ENCODE measurements around the gene GNG3.
A peak's percentile ranks its signal among the peaks of the same experiment; 100 is the strongest.
"Not testable (repeated sequence)": the region's sequence is repeated elsewhere in the genome, so short reads cannot be mapped to it uniquely, and the experiment has no call there.

The GNG3 gene

DNA sequence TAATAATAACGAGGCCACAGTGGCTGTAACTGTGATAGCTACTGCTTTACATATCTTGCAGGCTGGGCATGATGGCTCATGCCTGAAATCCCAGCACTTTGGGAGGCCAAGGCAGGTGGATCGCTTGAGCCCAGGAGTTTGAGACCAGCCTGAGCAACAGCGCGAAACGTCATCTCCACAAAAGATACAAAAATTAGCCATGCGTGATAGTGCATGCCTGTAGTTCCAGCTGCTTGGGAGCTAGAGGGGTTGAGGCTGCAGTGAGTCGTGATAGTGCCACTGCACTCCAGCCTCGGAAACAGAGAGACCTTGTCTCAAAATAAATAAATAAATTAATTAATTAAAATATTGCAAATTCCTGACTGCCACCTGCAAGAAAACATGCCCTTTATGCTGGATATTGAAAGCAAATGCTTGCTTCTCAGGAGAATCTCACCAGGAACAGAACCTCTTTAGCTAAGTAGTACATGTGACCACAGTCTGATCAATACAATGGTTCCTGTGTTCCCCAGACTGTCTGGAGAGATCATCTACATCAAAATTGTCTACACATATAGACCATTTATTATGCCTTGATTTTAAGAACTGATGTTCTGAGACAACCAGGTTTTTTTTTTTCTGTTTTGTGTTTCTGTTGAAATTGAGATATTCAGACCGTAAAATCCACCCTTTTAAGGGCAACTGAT is 40.1 kb downstream of the GNG3 start:
- no peaks in the 10 kb centered on the region for H3K27me3 ChIP-seq (ENCODE audit: control insufficient read depth, insufficient read depth, low read length)
- no peaks in the 10 kb centered on the region for H3K36me3 ChIP-seq (ENCODE audit: control insufficient read depth, insufficient read depth, low read length)
- H3K27ac ChIP-seq = no peak overlapping the region
- no peak overlapping the region for H3K9ac ChIP-seq
- no peaks in the 10 kb centered on the region for H3K9me3 ChIP-seq (ENCODE audit: control insufficient read depth, low read length)
- no peak overlapping the region for H3K4me2 ChIP-seq (ENCODE audit: low read length)
- H3K4me3 ChIP-seq (ENCODE audit: low read depth, low read length) = no peak overlapping the region
- no peaks in the 10 kb centered on the region for H3K4me1 ChIP-seq
- H2AFZ ChIP-seq = no peak overlapping the region
- no peaks in the 10 kb centered on the region for H3K79me2 ChIP-seq
- TF ChIP-seq, protein P1, sequence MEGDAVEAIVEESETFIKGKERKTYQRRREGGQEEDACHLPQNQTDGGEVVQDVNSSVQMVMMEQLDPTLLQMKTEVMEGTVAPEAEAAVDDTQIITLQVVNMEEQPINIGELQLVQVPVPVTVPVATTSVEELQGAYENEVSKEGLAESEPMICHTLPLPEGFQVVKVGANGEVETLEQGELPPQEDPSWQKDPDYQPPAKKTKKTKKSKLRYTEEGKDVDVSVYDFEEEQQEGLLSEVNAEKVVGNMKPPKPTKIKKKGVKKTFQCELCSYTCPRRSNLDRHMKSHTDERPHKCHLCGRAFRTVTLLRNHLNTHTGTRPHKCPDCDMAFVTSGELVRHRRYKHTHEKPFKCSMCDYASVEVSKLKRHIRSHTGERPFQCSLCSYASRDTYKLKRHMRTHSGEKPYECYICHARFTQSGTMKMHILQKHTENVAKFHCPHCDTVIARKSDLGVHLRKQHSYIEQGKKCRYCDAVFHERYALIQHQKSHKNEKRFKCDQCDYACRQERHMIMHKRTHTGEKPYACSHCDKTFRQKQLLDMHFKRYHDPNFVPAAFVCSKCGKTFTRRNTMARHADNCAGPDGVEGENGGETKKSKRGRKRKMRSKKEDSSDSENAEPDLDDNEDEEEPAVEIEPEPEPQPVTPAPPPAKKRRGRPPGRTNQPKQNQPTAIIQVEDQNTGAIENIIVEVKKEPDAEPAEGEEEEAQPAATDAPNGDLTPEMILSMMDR (IDR thresholded peaks at IDR 0.05) = no peak

DNA sequence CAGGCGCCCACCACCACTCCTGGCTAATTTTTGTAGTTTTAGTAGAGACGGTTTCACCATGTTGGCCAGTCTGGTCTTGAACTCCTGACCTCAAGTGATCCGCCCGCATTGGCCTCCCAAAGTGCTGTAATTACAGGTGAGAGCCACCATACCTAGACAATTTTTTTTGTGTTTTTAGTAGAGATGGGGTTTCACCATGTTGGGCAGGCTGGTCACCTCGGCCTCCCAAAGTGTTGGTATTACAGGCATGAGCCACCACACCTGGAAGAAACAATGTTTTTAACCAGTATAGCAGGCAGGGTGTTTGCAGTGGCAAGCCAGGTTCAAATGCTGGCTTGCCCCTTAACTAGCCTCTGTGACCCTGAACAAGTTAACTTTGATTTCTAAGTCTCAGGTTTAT is 42.5 kb downstream of the GNG3 start:
- not testable (repeated sequence) for H3K27me3 ChIP-seq (ENCODE audit: control insufficient read depth, insufficient read depth, low read length); H3K27ac ChIP-seq; H2AFZ ChIP-seq; H3K36me3 ChIP-seq (ENCODE audit: control insufficient read depth, insufficient read depth, low read length); H3K79me2 ChIP-seq; H3K9ac ChIP-seq; H3K9me3 ChIP-seq (ENCODE audit: control insufficient read depth, low read length); H3K4me2 ChIP-seq (ENCODE audit: low read length); H3K4me1 ChIP-seq; H3K4me3 ChIP-seq (ENCODE audit: low read depth, low read length)

DNA sequence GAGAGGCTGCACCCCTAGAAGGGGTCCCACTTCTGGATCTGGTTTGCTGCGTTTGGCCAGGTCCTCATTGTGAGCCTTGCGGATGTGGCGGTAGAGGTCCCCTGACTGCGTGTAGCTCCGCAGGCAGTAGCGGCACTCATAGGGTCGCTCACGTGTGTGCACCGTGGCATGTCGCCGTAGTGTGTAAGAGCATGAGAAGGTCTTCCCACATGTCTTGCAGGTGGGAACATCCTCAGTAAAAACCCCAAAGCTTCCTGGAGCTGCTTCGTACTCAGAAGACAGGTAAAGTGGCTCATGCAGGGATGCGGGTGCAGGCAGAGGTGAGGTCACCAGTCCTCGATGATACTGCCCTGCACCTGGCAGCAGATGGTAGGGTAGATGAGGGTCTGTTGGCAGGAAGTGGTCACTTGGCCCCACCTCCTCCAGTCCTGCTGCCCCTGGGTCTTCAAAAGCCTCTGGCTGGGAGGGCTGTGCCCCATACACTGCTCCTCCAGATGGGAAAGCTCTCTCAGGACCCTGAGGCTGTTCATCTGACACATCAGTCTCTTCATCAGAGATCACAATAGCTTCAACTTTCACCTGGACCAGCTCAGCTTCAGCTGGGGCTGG is 44.8 kb downstream of the GNG3 start:
- no peaks in the 10 kb centered on the region for H3K4me1 ChIP-seq
- no peak overlapping the region for H3K4me2 ChIP-seq (ENCODE audit: low read length)
- no peaks in the 10 kb centered on the region for H3K9me3 ChIP-seq (ENCODE audit: control insufficient read depth, low read length)
- no peak overlapping the region for H2AFZ ChIP-seq
- no peaks in the 10 kb centered on the region for H3K36me3 ChIP-seq (ENCODE audit: control insufficient read depth, insufficient read depth, low read length)
- TF ChIP-seq, protein P1 (IDR thresholded peaks at IDR 0.05) = no peak
- H3K27me3 ChIP-seq (ENCODE audit: control insufficient read depth, insufficient read depth, low read length) = no peaks in the 10 kb centered on the region
- peaks cover 4% of the 10 kb centered on the region for H3K79me2 ChIP-seq
- H3K9ac ChIP-seq = no peak overlapping the region
- H3K4me3 ChIP-seq (ENCODE audit: low read depth, low read length) = no peak overlapping the region
- no peak overlapping the region for H3K27ac ChIP-seq

DNA sequence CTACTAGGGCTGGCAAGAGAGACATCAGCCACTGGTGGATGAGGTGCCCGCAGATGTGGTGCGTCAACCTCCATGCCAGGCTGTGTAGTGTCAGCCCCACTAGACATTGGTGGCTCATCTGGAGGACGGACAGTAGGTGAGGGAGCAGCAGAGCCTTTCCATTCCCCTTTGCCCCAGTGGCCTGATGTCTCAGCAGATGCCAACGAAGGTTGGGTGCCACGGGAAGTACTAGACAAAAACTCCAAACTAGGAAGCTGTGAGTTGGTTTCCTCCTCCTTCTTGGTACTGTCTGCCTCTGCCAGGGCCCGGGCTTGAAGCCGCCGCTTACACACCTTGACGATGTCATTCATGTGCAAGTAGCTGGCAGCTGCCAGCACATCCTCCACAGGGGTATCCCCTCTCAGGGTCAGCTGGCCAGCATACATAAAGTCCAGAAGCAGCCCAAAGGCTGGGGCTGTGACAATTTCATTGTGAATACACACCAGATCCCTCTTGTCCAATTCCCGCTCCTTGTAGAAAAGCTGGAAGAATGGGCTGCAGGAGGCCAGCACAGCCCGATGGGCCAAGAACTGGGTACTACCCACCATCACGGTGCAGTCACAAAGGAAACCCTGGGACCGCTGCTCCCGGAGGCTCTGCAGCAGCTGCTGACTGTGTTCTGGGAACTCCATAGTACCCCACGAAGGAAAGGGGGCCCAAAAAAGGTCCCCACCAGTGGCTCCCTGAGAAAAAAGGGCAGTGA is 45.7 kb downstream of the GNG3 start:
- TF ChIP-seq, protein P1 (IDR thresholded peaks at IDR 0.05) = no peak
- H2AFZ ChIP-seq = peak overlapping the region; percentile 93
- H3K36me3 ChIP-seq (ENCODE audit: control insufficient read depth, insufficient read depth, low read length) = no peaks in the 10 kb centered on the region
- no peaks in the 10 kb centered on the region for H3K4me1 ChIP-seq
- H3K79me2 ChIP-seq = peaks cover 4% of the 10 kb centered on the region
- peak overlapping the region; percentile 80 for H3K4me2 ChIP-seq (ENCODE audit: low read length)
- H3K9ac ChIP-seq = no peak overlapping the region
- H3K27ac ChIP-seq = peak overlapping the region; percentile 90
- H3K4me3 ChIP-seq (ENCODE audit: low read depth, low read length) = peak overlapping the region; percentile 100
- no peaks in the 10 kb centered on the region for H3K9me3 ChIP-seq (ENCODE audit: control insufficient read depth, low read length)
- no peaks in the 10 kb centered on the region for H3K27me3 ChIP-seq (ENCODE audit: control insufficient read depth, insufficient read depth, low read length)

Measured in parathyroid adenoma (tissue), 2 donors.